Fibroblast of skin of abdomen (primary cell): ENCODE data around the gene WDR46.
A peak's percentile ranks its signal among the peaks of the same experiment; 100 is the strongest.
"Not testable (repeated sequence)": the region's sequence is repeated elsewhere in the genome, so short reads cannot be mapped to it uniquely, and the experiment has no call there.

Experiments used
- DNase-seq: peaks from one replicate; pipeline ENCODE4 v3.0.0-alpha.2; 2013

WDR46 gene

GRCh38 chr6:33286946-33287914, 1.8 kb downstream of the WDR46 start:
- no peak for DNase-seq

GRCh38 chr6:33285214-33285613, 3.8 kb downstream of the WDR46 start:
- DNase-seq: not testable (repeated sequence)

GRCh38 chr6:33280539-33280938, 8.5 kb downstream of the WDR46 start:
- DNase-seq: no peak

GRCh38 chr6:33279971-33280511, 9.0 kb downstream of the WDR46 start:
- DNase-seq: peak; percentile 38

GRCh38 chr6:33279257-33279695, 9.8 kb downstream of the WDR46 start:
- no peak for DNase-seq

GRCh38 chr6:33278810-33279209, 10.2 kb downstream of the WDR46 start:
- DNase-seq: no peak

- no peak for DNase-seq
These were observed 10.7 kb downstream of the WDR46 start for GRCh38 chr6:33278392-33278741.

GRCh38 chr6:33277663-33278391, 11.2 kb downstream of the WDR46 start:
- peak; percentile 19 for DNase-seq

- peak; percentile 71 for DNase-seq
These were observed 12.0 kb downstream of the WDR46 start, which contains the start of gene B3GALT4 for GRCh38 chr6:33276864-33277662. Gene B3GALT4 (plus strand): TSS chr6:33277123. CDS start chr6:33277420, 297 bp downstream.

- DNase-seq: no peak
These were observed 12.5 kb downstream of the WDR46 start for GRCh38 chr6:33276581-33276863.

GRCh38 chr6:33275795-33276580, 13.1 kb downstream of the WDR46 start:
- not testable (repeated sequence) for DNase-seq

- no peak for DNase-seq
These were observed 14.8 kb downstream of the WDR46 start for GRCh38 chr6:33273924-33274902.

- no peak for DNase-seq
These were observed 15.7 kb downstream of the WDR46 start for GRCh38 chr6:33273129-33273923.

GRCh38 chr6:33272275-33273128, 16.5 kb downstream of the WDR46 start:
- no peak for DNase-seq

GRCh38 chr6:33271468-33272274, 17.4 kb downstream of the WDR46 start, which contains the start of the genes RPS18 and VPS52:
Gene RPS18 (plus strand): TSS chr6:33272075. CDS start chr6:33272120, 45 bp downstream.
Gene VPS52 (minus strand): TSS chr6:33271876. CDS start chr6:33271675, 201 bp downstream.
- peak; percentile 99 for DNase-seq

- no peak for DNase-seq
These were observed 17.9 kb downstream of the WDR46 start for GRCh38 chr6:33271117-33271467.

- no peak for DNase-seq
These were observed 25.0 kb downstream of the WDR46 start for GRCh38 chr6:33264015-33264414.

GRCh38 chr6:33262490-33262889, 26.5 kb downstream of the WDR46 start:
- not testable (repeated sequence) for DNase-seq
